Measurements from ENCODE around the gene WDR1. TPM values are rescaled to one million over a fixed set of nuclear protein-coding genes. Genes with fewer than 3 reads are reported as not detected.

WDR1 gene
- total and polyA plus RNA-seq, 2 of the 13 experiments (the other 11 are each of a cell fraction or from before 2014, with no cell fraction given), result 106 to 198 TPM

DNA sequence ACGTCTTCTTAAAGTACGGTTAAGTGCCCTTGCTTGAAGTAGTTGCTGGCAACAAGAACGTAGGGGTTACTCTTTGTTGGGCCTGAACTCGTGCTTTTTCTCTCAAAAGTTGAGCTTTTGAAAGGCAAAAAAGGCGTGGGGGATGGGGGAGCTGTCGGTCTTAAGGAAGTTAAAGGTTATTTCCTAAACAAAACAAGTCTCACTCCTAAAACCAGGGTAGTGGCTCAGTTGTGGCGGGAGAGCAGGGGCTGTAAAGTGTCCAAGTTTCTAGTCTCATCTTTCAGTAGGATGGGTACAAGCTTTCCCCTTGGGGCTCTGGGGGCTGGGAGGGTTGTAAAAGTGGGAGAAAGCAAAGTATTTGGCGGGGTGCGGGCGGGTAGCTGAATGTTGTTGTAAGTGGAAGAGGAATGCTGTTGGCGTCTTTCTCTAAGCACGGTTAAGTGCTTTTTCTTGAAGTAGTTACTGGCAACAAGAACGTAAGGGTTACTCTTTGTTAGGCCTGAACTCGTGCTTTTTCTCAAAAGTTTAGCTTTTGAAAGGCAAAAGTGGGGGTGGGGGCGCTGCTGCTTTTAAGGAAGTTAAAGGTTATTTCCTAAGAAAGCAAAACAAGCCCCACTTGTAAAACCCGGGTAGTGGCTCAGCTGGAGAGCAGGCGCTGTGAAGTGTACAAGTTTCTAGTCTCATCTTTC, 904 bp upstream of the WDR1 start (continued):
- TF ChIP-seq ATF7-NPFF (CRISPR knock-in tag; IDR thresholded peaks at IDR 0.05; ENCODE audit: low read depth) (no peak), HNRNPH1 (optimal IDR thresholded peaks at IDR 0.05; ENCODE audit: low read depth, low read length) (no peak), ZNF24 (IDR thresholded peaks at IDR 0.05) (no peak), CHD2 (IDR thresholded peaks at IDR 0.05; ENCODE audit: low read depth, low read length) (no peak), SSRP1 (CRISPR knock-in tag; IDR thresholded peaks at IDR 0.05) (no peak), MAF1 (CRISPR knock-in tag; IDR thresholded peaks at IDR 0.05; ENCODE audit: borderline replicate concordance) (no peak), ZFP82 (CRISPR knock-in tag; IDR thresholded peaks at IDR 0.05; ENCODE audit: borderline replicate concordance) (no peak), JDP2 (CRISPR knock-in tag; IDR thresholded peaks at IDR 0.05; ENCODE audit: borderline replicate concordance) (no peak), ZNF792 (CRISPR knock-in tag; IDR thresholded peaks at IDR 0.05) (0 out of 2 replicates have a peak, but pooled peaks have one; percentile 9), SOX5 (CRISPR knock-in tag; IDR thresholded peaks at IDR 0.05; ENCODE audit: borderline replicate concordance) (no peak), NFIC (IDR thresholded peaks at IDR 0.05; ENCODE audit: low read length) (0 out of 2 replicates have a peak, but pooled peaks have one; percentile 35), ZNF292 (CRISPR knock-in tag; IDR thresholded peaks at IDR 0.05; ENCODE audit: borderline replicate concordance, low read depth) (no peak), ZNF569 (CRISPR knock-in tag; IDR thresholded peaks at IDR 0.05; ENCODE audit: borderline replicate concordance) (no peak), ZNF724P (CRISPR knock-in tag; IDR thresholded peaks at IDR 0.05; ENCODE audit: borderline replicate concordance) (no peak), AHR (CRISPR knock-in tag; IDR thresholded peaks at IDR 0.05) (no peak), ZC3H13 (CRISPR knock-in tag; IDR thresholded peaks at IDR 0.05) (no peak), HOXA5 (CRISPR knock-in tag; IDR thresholded peaks at IDR 0.05) (no peak), MAX (IDR thresholded peaks at IDR 0.05) (no peak), ZBTB21 (CRISPR knock-in tag; IDR thresholded peaks at IDR 0.05) (no peak), MEIS1 (CRISPR knock-in tag; IDR thresholded peaks at IDR 0.05; ENCODE audit: borderline replicate concordance) (no peak), SRF (IDR thresholded peaks at IDR 0.05; ENCODE audit: low read depth, low read length) (no peak), ZSCAN30 (CRISPR knock-in tag; IDR thresholded peaks at IDR 0.05) (no peak), PPARG (CRISPR knock-in tag; conservative IDR thresholded peaks at IDR 0.05) (no peak), ZNF788 (CRISPR knock-in tag; IDR thresholded peaks at IDR 0.05; ENCODE audit: borderline replicate concordance) (no peak), GTF3A (CRISPR knock-in tag; conservative IDR thresholded peaks at IDR 0.05) (no peak)
- TF ChIP-seq, protein P1, sequence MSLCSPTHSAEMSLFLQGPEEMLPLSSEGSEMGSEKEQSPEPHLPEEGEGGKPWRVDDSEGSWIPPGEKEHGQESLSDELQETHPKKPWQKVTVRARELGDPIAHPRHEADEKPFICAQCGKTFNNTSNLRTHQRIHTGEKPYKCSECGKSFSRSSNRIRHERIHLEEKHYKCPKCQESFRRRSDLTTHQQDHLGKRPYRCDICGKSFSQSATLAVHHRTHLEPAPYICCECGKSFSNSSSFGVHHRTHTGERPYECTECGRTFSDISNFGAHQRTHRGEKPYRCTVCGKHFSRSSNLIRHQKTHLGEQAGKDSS (CRISPR knock-in tag; IDR thresholded peaks at IDR 0.05; ENCODE audit: borderline replicate concordance, low read depth), result no peak
- TF ChIP-seq, protein P2, sequence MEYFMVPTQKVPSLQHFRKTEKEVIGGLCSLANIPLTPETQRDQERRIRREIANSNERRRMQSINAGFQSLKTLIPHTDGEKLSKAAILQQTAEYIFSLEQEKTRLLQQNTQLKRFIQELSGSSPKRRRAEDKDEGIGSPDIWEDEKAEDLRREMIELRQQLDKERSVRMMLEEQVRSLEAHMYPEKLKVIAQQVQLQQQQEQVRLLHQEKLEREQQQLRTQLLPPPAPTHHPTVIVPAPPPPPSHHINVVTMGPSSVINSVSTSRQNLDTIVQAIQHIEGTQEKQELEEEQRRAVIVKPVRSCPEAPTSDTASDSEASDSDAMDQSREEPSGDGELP (IDR thresholded peaks at IDR 0.05; ENCODE audit: borderline replicate concordance, low read depth), result no peak
- TF ChIP-seq, protein P3, sequence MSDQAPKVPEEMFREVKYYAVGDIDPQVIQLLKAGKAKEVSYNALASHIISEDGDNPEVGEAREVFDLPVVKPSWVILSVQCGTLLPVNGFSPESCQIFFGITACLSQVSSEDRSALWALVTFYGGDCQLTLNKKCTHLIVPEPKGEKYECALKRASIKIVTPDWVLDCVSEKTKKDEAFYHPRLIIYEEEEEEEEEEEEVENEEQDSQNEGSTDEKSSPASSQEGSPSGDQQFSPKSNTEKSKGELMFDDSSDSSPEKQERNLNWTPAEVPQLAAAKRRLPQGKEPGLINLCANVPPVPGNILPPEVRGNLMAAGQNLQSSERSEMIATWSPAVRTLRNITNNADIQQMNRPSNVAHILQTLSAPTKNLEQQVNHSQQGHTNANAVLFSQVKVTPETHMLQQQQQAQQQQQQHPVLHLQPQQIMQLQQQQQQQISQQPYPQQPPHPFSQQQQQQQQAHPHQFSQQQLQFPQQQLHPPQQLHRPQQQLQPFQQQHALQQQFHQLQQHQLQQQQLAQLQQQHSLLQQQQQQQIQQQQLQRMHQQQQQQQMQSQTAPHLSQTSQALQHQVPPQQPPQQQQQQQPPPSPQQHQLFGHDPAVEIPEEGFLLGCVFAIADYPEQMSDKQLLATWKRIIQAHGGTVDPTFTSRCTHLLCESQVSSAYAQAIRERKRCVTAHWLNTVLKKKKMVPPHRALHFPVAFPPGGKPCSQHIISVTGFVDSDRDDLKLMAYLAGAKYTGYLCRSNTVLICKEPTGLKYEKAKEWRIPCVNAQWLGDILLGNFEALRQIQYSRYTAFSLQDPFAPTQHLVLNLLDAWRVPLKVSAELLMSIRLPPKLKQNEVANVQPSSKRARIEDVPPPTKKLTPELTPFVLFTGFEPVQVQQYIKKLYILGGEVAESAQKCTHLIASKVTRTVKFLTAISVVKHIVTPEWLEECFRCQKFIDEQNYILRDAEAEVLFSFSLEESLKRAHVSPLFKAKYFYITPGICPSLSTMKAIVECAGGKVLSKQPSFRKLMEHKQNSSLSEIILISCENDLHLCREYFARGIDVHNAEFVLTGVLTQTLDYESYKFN (CRISPR knock-in tag; conservative IDR thresholded peaks at IDR 0.05), result no peak
